Cardiac fibroblast (primary cell): ENCODE measurements around the gene HOXB7.
A peak's percentile ranks its signal among the peaks of the same experiment; 100 is the strongest.

Experiments used
- DNase-seq, 2 donors: peaks; one replicate each; pipeline versions ENCODE4 v3.0.0 to v3.0.0-alpha.2; 2010; ENCODE audit warnings: low read depth in 2 of 2
- H3K4me3 ChIP-seq, 2 donors: replicated peaks in 1 of 2; 1 replicate in 1 of 2; 2 replicates in 1 of 2; pipeline ENCODE4 v1.5.1; 2011; ENCODE audit warnings: low read depth in 2 of 2, low read length in 2 of 2, mild to moderate bottlenecking in 2 of 2, moderate library complexity in 1 of 2
- TF ChIP-seq, protein P1 (sequence below): IDR thresholded peaks from one replicate; pipeline ENCODE4 v1.5.1; 2011; ENCODE audit warnings: low read depth, mild to moderate bottlenecking, low read length, inconsistent platforms

The HOXB7 gene

DNA sequence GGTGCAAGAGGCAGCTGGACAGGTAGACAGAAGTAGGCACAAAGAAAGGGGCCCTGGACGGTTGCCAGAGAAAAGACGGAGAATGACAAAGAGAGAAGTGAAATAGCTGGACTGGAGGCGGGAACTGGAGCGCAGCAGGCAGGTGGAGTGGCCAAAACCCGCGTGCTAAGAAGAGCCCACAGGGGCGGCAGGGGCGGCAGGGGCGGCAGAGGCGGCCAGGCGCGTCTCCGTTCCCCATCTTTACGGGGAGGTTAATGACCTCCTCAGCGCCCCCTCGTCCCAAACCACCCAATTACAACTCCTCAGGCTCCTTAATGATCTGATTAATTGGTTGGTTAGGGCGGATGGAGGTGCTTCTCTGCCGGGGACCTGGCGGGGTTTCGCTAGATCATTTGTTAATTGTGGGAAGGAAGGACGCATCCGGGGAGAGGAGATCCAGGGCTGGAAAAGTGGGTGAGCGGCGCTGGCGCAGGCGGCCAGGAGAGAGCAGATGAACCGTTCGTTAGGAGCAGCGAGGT lies 30.8 kb upstream of the HOXB7 start:
- TF ChIP-seq, protein P1, sequence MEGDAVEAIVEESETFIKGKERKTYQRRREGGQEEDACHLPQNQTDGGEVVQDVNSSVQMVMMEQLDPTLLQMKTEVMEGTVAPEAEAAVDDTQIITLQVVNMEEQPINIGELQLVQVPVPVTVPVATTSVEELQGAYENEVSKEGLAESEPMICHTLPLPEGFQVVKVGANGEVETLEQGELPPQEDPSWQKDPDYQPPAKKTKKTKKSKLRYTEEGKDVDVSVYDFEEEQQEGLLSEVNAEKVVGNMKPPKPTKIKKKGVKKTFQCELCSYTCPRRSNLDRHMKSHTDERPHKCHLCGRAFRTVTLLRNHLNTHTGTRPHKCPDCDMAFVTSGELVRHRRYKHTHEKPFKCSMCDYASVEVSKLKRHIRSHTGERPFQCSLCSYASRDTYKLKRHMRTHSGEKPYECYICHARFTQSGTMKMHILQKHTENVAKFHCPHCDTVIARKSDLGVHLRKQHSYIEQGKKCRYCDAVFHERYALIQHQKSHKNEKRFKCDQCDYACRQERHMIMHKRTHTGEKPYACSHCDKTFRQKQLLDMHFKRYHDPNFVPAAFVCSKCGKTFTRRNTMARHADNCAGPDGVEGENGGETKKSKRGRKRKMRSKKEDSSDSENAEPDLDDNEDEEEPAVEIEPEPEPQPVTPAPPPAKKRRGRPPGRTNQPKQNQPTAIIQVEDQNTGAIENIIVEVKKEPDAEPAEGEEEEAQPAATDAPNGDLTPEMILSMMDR = no peak
- H3K4me3 ChIP-seq = no peak overlapping the region
- no peak for DNase-seq

DNA sequence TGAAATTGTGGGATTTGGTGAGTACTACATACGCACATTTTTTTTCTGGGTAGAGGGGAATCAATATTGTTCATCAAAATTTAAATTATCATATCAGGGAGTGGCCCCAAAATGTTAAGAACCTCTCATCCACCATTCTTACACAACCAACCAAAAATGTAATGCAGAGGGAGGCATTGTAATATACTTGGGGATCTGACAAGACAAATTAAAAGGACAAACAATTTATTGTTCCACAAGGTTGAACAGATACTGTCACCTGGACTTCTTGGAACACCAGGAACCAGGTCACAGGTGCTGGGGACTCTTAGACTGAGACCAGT lies 30.0 kb upstream of the HOXB7 start:
- H3K4me3 ChIP-seq = no peak overlapping the region
- no peak for DNase-seq
- TF ChIP-seq, protein P1 = no peak

DNA sequence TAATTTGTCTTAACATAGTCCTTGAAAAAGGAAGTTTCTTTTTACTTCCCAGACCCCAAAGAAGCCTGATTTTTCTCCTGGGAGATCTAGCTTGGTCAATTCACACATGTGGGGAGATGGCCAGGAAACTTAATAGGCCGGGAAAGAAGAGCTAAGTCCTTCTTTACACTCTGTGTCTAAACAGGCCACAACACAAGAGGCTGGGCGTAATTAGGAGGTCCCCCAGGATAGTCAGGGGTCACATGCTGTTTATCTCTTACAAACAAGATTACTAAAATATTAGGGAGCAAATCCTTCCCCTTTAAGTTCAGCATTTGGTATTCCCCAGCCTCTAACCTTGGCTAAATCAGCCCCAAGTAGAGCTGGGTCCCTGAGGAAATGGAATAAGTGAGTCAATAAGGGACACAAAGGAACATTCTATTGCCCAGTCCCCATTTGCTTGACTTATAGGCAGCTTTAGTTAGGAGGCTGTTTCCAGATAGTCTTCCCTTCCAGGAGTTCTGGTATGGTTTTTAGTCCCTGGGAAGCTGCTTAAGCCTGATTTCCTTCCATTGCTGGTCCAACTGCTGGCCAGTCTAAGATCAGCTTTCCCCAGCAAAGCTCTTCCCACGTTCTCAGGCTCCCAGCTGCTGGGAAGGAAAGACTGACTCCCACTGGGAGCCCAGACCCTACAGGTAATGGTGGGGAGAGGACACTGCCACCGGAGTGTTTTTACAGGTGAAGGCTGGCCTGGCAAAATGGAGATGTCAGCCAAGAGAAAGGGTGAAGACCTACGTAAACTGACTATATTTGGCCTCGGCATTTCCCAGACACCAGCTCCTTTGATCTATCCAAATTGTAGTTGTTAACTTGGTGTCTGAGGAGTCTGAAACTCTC lies 29.4 kb upstream of the HOXB7 start:
- no peak for DNase-seq
- TF ChIP-seq, protein P1 = no peak
- no peak overlapping the region for H3K4me3 ChIP-seq

DNA sequence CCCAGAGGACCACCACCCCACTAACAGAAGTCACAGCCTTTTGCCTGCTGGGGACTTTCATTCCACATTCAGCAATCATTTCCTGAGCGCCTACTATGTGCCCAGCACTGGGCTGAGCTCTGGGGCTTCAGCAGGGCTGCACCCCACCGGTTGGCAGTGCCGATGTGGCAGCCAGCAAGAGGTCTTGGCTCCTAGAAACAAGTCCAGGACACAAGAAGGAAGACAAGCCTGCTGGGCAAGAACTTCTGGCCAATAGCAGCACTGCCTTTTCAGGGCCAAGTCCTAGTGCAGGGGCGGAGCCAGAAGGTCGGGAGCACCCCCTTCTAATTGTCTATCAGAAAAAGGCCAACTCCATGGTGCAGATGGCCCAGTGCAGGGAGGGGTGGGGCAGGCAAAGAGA lies 28.3 kb upstream of the HOXB7 start:
- DNase-seq = no peak
- TF ChIP-seq, protein P1 = no peak
- no peak overlapping the region for H3K4me3 ChIP-seq

DNA sequence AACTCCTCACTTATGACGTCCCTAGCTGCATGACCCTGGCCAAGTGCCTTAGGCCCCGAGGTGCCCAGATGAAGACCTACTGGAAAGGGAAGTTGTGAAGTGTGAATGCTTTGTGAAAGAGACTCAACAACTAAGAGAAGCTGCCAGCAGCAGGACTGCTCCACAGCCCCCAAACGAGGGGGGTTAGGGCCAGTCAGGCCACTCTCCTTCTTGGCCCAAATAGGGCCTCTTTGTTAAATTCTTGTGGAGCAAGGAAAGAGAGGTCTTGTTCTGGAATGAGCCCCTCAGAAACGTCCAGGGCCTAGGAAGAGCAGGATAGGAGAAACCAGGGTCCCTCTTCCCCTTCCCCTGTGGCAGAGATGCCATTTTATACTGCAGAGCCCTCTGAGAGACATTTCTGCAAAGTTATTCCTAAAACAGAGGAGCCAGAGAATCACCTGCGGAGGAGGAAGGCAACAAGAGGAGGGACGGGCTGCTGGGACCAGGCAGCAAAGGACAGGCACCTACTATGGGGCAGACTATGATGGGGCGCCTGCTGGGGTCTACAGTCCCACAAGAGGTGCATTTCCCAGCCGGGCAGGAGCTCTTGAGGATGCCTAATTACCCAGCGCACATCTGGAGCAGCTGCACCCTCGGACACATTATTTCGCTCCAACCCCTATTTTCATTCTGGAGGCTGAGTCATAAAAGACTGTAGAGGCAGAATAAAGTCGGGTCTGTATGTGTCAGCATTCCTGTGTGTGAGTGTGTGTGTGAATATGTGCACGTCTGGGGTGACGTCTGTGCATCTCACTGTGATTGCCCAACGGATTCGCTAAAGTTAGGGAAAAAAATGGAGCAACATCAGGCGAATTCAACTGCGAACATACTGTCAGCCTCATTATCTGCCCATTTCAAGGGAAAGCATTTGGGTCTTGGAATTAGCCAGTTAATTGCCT lies 26.8 kb upstream of the HOXB7 start:
- TF ChIP-seq, protein P1 = no peak
- no peak overlapping the region for H3K4me3 ChIP-seq
- peak; percentile 41 to 90 for DNase-seq

DNA sequence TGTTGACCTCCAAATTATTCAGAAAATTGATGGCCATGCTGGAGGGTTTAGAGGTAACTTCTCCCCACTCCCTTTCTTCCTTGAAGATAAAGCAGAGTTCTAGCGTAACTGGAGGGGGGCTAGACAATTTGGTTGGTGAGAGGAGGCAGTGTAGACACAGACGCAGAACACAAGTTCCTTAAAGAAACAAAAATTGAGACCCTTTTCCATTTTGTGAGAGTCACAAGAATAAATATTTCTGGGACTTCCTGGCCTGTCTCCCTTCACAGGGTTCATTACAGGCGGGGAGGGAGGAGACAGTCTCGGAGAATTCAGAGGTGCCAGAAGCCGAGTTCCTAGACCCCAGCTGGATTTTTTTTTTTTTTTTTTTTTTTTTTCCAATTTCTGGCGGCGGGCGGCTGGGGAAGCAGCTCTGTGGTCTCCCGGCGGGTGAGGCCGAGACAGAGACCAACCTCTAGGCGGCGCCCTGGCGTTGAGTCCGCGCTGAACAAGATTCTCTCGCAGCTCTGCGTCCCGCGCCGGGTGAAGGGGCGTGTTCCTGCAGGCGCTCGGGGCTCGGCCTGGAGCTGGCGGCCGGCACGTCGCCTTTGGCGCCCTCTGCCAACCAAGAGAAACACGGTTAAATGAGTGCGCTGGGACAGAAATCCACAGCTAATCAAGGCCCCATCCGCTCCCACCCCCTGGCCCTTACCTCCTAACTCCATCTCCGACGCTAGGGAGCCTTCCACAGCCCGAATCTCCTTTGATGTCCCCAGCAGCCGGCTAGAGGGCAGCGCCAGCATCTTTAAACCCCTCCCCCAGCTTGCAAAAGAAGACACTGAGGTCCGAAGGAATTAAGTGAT lies 25.6 kb upstream of the HOXB7 start:
- DNase-seq = peak; percentile 57 to 60
- TF ChIP-seq, protein P1 = peak; percentile 58
- no peak overlapping the region for H3K4me3 ChIP-seq
